SU-DHL-6 (cell line): Measurements from ENCODE around the gene GH1.

ENCODE experiments used
- H2AFZ ChIP-seq: fragments of 200-600 bp; sonication (generic); 2 replicates; pipeline ENCODE4 v1.6.1; 2014; ENCODE audit warnings: low read depth, mild to moderate bottlenecking, moderate library complexity, mixed read lengths, antibody characterized with exemption, low read length; ENCODE audit not compliant: severe bottlenecking
- H3F3A ChIP-seq: fragments of 200-600 bp; shearing (Covaris generic); 2 replicates; pipeline ENCODE4 v1.6.0; 2016; ENCODE audit warnings: antibody characterized with exemption, mild to moderate bottlenecking; ENCODE audit not compliant: insufficient read depth
- H3K27ac ChIP-seq: fragments of 200-600 bp; sonication (generic); 2 replicates; pipeline ENCODE4 v1.5.1; 2016; ENCODE audit warnings: low read depth, mild to moderate bottlenecking, low read length, moderate library complexity, mixed read lengths
- H3K27me3 ChIP-seq: fragments of 200-600 bp; sonication (generic), shearing (Covaris generic); 2 replicates; pipeline ENCODE4 v1.6.0; 2014; ENCODE audit warnings: mild to moderate bottlenecking, low read length
- H3K36me3 ChIP-seq: fragments of 200-600 bp; sonication (generic); 2 replicates; pipeline ENCODE4 v1.6.1; 2014; ENCODE audit warnings: mild to moderate bottlenecking, low read length, mixed read lengths
- H3K4me2 ChIP-seq: fragments of 300-600, 200-600 bp; shearing (Covaris generic), sonication (generic); 2 replicates; pipeline ENCODE4 v1.6.0; 2014; ENCODE audit warnings: low read length, low read depth, mild to moderate bottlenecking; ENCODE audit not compliant: poor library complexity, severe bottlenecking
- H3K4me3 ChIP-seq: fragments of 200-600 bp; sonication (generic); 2 replicates; pipeline ENCODE4 v1.5.1; 2014; ENCODE audit warnings: antibody characterized with exemption, low read length, mild to moderate bottlenecking, mixed read lengths; ENCODE audit not compliant: insufficient read depth, poor library complexity, severe bottlenecking
- H3K79me2 ChIP-seq: fragments of 200-600 bp; sonication (generic); 2 replicates; pipeline ENCODE4 v1.6.1; 2014; ENCODE audit warnings: mild to moderate bottlenecking, low read length, moderate library complexity; ENCODE audit not compliant: insufficient read depth
- H3K9ac ChIP-seq: fragments of 200-600 bp; sonication (generic); 2 replicates; pipeline ENCODE4 v1.7.0; 2014; ENCODE audit warnings: mild to moderate bottlenecking, low read length
- H3K9me2 ChIP-seq: fragments of 200-600 bp; sonication (generic); replicated peaks from 2 replicates; pipeline ENCODE4 v1.6.1; 2014; ENCODE audit warnings: low read length; ENCODE audit not compliant: insufficient read depth
- H3K9me3 ChIP-seq: fragments of 200-600 bp; sonication (generic); 2 replicates; pipeline ENCODE4 v1.6.1; 2014; ENCODE audit warnings: low read length, mixed read lengths; ENCODE audit not compliant: insufficient read depth
- H4K20me1 ChIP-seq: fragments of 200-600 bp; sonication (generic); 2 replicates; pipeline ENCODE4 v1.6.1; 2014; ENCODE audit warnings: low read depth, mild to moderate bottlenecking, antibody characterized with exemption, low read length, moderate library complexity, mixed read lengths
- CTCF ChIP-seq: fragments of 200-600 bp; sonication (generic); IDR thresholded peaks from one replicate; pipeline ENCODE4 v1.5.1; 2017; ENCODE audit warnings: antibody characterized with exemption, mild to moderate bottlenecking, low read length, moderate library complexity; ENCODE audit not compliant: insufficient read depth, poor library complexity, severe bottlenecking
- EZH2phosphoT487 ChIP-seq: fragments of 200-600 bp; sonication (generic), shearing (Covaris generic); conservative IDR thresholded peaks from 2 replicates; pipeline ENCODE4 v1.6.1; 2018; ENCODE audit warnings: mild to moderate bottlenecking, antibody characterized with exemption, low read length, moderate library complexity, mixed read lengths

GH1 gene

GRCh38 chr17:63933598-63933997 is 15.0 kb upstream of the GH1 start:
- peaks cover 41% of the 10 kb centered on the region for H3F3A ChIP-seq
- H3K27ac ChIP-seq: peak overlapping the region; percentile 98
- H3K27me3 ChIP-seq: no peaks in the 10 kb centered on the region
- H3K79me2 ChIP-seq: peaks cover 32% of the 10 kb centered on the region
- no peaks in the 10 kb centered on the region for H3K9me3 ChIP-seq
- peak overlapping the region; percentile 100 for H3K9ac ChIP-seq
- peak overlapping the region; percentile 89 for H3K4me2 ChIP-seq
- TF ChIP-seq EZH2phosphoT487 (no peak), CTCF (no peak)
- H3K9me2 ChIP-seq: no peaks in the 10 kb centered on the region
- H4K20me1 ChIP-seq: no peaks in the 10 kb centered on the region
- peaks cover 7% of the 10 kb centered on the region; the same call in 1 of the 2 replicates for H3K36me3 ChIP-seq
- H2AFZ ChIP-seq: no peak overlapping the region
- H3K4me3 ChIP-seq: peak overlapping the region; percentile 100

GRCh38 chr17:63932721-63933120 is 14.1 kb upstream of the GH1 start:
- H3K36me3 ChIP-seq: peaks cover 7% of the 10 kb centered on the region; the same call in 1 of the 2 replicates
- H3K9ac ChIP-seq: peak overlapping the region; percentile 100
- peaks cover 50% of the 10 kb centered on the region for H3F3A ChIP-seq
- H3K9me2 ChIP-seq: no peaks in the 10 kb centered on the region
- TF ChIP-seq EZH2phosphoT487 (no peak), CTCF (no peak)
- no peaks in the 10 kb centered on the region for H4K20me1 ChIP-seq
- peaks cover 32% of the 10 kb centered on the region for H3K79me2 ChIP-seq
- peak overlapping the region; percentile 100 for H3K4me3 ChIP-seq
- H3K4me2 ChIP-seq: peak overlapping the region; percentile 89
- no peaks in the 10 kb centered on the region for H3K9me3 ChIP-seq
- peak overlapping the region; percentile 98 for H3K27ac ChIP-seq
- H2AFZ ChIP-seq: no peak overlapping the region
- H3K27me3 ChIP-seq: no peaks in the 10 kb centered on the region

- TF ChIP-seq CTCF: no peak
- no peak for TF ChIP-seq EZH2phosphoT487
- peak within 1 kb of the TSS; percentile 98 for H3K27ac ChIP-seq
- H3K9me2 ChIP-seq: no peaks in the 10 kb centered on the region
- no peaks in the 10 kb centered on the region for H4K20me1 ChIP-seq
- H3K9me3 ChIP-seq: no peaks in the 10 kb centered on the region
- H3K4me2 ChIP-seq: peak within 1 kb of the TSS; percentile 89
- peak within 1 kb of the TSS; percentile 100 for H3K4me3 ChIP-seq
- H2AFZ ChIP-seq: no peak within 1 kb of the TSS
- H3K36me3 ChIP-seq: peaks cover 7% of the 10 kb centered on the region; the same call in 1 of the 2 replicates
- H3K9ac ChIP-seq: peak within 1 kb of the TSS; percentile 100
- H3F3A ChIP-seq: peaks cover 53% of the 10 kb centered on the region
- H3K79me2 ChIP-seq: peaks cover 32% of the 10 kb centered on the region
- no peaks in the 10 kb centered on the region for H3K27me3 ChIP-seq
Measured at GRCh38 chr17:63931981-63932561, 13.4 kb upstream of the GH1 start, which contains the start of gene CD79B. Gene CD79B, minus strand, starts transcription at chr17:63932331. Its CDS starts 70 bp downstream, at chr17:63932261.
